CD4-positive, alpha-beta T cell treated with Interleukin-4 for 4 hours (primary cell): ENCODE measurements around the gene TUBB4A.

Experiments used
- DNase-seq: peaks from one replicate; pipeline ENCODE4 v3.0.0-alpha.2; 2020

Gene TUBB4A

DNA sequence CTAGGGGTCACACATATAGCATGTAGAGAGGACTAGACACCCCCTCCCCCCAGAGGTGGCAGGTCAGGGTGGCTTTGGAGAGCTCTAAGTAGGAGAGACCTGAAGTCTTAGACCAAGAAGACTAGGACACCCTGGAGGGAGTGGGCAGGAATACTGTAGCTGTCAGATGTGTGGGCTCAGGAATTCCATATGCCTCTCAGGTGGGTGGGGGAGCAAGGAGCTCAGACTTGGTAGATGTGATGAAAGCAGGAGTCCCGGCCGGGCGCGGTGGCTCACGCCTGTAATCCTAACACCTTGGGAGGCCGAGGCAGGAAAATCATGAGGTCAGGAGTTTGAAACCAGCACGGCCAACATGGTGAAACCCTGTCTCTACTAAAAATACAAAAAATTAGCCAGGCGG, 36.4 kb downstream of the TUBB4A start:
- no peak for DNase-seq

DNA sequence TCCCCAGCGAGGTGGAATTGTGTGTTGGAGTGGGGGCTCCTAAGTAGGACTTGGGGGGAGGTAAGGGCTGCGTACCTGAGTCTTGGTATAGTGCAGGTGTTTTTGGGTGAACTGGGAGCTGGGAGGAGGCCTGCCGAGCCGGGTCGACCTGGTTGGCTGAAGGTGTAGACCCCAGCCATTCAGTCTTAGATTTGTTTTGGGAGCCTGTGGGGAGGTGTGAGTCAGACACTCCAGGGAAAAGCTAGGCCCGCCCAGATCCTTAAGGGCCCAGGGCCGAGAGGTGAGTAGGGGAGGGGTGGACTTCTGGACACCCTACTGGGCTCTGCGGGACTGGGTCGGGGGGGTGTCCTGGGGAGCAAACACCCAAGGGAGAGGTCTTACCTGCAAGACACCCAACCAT, 37.1 kb downstream of the TUBB4A start:
- no peak for DNase-seq

DNA sequence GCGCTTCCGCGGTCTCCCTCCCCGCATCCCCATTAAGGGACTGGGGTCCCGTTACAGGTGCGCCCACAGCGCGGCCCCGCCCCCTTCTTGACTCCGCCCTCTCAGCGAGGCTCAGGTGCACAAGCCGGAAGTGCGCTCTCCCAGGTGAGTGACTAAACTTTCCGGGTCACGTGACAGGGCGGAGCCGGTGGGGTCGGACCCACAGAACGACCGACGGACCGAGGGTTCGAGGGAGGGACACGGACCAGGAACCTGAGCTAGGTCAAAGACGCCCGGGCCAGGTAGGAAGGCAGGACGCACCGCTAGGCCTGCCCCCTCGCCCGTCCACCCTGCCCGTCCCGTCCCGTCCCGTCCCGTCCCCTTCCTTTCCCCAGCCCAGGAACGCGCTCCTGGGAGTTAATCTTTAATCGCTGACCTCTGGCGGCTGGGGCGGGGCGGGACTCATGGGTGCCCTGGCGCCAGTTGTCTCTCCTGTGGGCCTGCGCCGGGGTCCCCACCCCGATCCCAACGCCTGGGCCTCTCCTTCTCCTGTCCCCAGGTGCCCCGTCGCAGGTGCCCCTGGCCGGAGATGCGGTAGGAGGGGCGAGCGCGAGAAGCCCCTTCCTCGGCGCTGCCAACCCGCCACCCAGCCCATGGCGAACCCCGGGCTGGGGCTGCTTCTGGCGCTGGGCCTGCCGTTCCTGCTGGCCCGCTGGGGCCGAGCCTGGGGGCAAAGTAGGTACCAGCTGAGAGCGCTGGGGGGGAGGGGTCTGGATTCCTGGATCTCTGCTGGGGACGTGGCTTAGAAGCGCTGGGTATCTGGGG, 37.8 kb downstream of the TUBB4A start, which contains the start of gene CRB3:
CRB3 (plus strand) TSS at position 202 of the 804 bp plus-strand sequence; CDS start at position 633, 431 bp downstream.
- peak; percentile 52 for DNase-seq

DNA sequence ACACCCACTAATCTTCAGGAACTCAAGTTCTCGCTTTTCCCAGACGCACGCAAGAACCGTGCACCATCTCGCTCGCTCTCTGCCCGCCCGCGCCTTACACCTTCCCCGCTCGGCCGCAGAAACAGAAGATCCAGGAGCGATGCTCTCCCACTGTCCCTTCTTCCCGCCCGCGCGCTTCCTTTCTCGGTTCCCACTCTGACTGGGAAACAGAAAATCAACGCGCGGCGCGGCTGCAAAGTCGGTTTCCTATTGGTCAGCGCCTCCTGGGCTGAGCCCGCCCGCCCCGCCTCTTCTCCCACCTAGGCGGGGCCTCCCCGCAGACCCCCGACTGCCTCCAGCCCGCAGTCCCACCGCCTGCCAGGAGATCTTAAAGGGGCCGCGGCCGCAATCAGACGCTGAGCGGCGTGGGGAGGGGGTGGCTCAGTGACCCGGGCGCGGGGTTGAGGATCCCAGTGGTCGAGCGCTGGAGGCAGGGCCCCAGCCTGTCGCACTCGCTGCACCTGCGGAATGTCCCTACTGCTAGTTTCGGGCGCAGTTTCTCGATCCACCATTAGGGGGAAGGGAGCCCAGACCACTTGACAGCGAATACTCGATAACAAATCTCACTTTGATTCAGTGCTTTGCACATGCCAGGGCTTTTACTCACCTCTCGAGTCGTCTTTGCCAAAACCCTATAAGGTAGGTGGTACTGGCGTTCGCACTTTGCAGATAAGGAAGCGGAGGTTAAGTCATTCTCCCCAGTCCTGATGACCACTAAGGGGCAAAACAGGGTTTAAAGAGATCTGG, 41.8 kb downstream of the TUBB4A start:
- peak; percentile 98 for DNase-seq

DNA sequence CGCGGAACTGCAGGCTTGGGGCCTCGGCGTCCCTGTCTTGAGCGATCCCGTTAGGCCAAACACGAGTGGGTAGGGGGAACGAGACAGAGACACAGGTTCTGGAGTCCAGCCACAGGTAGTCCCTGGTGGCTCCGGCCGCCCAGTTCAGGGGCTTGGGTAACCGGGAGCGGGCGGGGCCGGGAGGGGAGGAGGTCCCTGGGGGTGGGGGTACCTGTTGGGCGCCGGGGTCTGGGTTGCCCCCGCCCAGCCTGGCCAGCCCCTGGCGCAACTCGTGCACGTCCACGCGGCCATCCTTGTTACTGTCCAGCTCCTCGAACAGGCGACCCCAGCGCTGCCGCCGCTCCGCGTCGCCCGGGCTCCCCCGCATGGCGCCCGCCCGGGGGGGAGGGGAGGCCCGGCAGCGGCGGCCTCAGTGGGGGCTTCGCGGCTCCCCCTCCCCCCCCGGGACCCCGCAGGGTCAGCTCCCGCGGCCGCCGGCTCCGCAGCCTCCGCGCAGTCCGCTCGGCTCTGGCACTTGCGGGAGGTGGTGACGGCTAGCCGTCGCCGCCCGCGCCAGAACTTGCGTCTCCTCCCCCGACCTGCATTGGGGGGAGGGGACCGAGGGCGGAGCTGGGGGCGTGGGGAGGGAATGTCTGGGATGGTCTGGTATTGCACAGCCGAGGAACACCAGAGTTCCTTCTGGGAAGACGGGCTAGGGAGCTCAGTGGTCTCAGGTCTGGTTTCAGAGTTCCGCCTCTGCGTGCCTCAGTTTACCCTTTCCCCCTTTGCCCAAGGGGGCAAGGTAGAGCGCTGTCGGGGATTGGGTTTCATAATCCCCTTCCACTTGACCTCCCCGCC, 42.6 kb downstream of the TUBB4A start, which contains the start of gene SLC25A23:
SLC25A23 (minus strand) TSS at position 531 of the 837 bp plus-strand sequence; CDS start at position 367, 164 bp downstream.
- peak; percentile 45 for DNase-seq

DNA sequence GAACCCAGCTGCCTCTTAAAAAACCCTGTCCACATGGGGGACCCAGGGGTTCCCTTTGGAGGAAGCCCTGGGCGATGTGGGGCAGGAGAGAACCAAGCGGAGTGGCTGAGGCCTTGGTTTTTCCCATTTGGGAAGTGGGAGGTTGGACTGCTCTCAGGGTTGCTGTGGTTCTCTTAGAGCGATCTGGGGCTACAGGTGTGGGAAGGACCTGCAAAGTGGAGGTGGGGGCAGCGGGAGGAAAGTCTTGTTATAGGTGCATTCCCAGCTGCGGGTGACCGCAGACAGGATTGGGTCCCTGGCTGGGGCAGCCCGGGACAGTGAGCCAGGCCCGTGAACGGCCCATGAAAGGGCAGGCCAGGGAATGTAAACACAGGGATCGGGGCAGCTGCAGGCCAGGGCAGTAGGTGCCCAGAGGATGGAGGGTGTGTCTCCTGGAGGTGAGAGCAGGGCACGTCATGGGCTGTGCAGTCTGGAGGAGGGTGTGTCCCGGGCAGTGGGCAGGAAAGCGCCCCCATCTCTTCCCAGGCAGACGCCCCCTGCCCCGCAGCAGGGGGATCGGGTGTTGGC, 43.3 kb downstream of the TUBB4A start:
- DNase-seq, result no peak

DNA sequence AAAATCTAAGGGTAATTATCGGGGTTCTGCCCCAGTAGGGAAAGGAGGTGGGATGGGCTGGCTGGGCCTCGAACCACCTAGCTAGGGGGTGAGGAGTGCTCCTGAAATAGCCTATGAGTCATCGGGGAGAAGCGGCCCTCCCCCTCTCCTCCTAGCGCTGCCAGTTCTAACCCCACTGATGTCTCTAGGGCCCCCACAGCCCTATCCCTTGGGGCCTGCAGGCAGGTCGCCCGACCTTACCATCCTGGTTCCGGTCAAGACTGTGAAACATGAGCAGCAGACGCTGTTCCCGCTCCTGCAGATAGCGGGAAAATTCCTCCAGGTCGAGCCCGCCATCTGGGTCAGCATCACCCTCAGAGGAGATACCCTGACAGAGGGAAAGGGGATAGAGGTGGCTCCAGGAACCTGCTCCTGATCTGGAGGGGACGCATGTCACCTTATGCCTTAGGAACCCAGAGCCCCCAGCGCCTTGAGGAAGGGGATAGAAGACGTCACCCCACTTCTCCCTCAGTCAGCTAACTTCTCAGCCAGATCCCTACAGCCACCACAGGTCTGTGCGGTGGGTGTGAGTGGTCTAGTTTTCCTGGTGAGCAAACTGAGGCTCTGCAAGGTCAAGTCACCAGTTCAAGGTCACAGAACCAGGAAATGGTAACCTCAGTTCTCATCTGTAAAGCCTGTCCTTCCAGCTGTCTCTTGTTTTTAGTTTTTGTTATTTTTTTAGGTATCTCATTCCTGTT, 44.0 kb downstream of the TUBB4A start:
- DNase-seq, result no peak

DNA sequence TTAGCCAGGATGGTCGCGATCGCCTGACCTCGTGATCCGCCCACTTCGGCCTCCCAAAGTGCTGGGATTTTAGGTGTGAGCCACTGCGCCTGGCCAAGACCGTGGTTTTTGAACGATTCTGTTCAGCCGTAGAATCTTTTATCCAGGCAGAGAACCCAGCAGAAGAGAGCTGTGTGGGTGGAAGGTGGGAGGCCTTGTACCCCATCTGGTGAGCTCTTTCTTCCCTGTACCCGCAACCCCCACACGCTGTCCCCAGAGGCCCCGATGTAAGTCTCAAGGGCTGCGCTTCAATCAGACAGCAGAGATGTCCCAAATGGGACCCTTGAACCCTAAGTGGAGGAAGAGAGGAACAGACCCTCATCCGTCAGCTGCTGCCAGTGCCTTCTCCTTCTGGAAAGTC, 46.2 kb downstream of the TUBB4A start:
- no peak for DNase-seq

DNA sequence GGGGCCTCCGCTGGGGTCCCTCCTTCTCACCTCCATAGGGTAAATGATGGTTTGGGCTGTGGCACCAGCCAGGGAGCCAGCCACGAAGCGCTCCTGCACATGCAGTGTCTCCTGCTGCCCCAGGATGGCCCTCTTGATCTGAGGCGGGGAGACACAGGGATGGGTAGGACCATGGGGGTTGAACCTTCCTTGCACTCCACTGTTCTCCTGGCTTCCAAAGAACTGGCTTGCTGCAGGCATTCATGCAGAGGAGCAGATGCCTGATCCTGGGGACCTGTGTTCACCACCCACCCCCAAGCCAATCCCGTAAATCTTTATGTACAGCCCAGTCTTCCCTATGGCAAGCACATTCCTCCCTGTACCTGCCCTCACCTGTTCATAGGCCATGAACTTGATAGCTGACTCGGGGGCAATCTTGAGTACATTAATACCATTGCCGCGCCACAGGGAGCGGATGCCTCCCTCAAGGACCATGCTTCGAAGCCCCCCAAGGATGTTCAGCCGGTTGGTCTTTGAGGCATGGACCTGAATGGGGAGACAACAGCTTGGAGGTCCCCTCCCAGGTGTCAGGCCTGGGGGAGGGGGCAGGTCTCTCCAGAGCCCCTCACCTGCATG, 48.1 kb downstream of the TUBB4A start:
- DNase-seq, result no peak

DNA sequence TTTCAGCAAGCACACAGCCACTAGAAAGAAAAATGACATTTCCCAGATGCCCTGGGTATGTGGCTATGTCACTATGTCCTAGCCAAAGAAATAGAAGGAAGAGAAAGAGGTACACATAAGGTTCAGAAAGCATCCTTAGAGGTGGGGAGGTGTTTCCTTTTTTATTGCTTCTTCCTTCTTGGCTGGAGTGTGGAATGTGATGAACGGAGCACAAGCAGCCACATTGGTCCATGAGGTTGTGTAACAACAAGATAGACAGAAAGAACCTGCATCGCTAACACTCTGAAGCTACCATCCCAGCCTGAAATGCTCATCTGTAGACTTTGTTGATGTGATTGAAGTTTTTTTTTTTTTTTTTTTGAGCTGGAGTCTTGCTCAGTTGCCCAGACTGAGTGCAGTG, 49.2 kb downstream of the TUBB4A start:
- no peak for DNase-seq

DNA sequence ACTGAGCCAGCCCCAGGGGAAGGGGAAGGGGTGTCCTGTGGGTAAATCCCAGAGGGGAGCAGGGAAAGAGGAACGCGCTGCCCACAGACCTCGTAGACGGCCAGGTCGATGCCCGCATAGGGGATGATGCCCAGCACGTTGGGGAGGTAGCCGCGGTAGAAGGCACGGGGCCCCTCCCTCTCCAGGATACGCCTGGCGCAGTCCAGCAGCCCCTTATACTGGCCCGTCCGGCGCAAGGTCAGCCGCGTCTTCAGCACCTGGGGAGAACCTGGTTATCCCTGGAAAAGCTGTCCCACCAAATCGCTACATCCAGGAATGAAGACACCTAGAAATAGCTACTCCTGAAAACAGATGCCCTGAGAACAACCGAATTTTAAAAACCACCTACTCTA, 49.9 kb downstream of the TUBB4A start:
- no peak for DNase-seq

DNA sequence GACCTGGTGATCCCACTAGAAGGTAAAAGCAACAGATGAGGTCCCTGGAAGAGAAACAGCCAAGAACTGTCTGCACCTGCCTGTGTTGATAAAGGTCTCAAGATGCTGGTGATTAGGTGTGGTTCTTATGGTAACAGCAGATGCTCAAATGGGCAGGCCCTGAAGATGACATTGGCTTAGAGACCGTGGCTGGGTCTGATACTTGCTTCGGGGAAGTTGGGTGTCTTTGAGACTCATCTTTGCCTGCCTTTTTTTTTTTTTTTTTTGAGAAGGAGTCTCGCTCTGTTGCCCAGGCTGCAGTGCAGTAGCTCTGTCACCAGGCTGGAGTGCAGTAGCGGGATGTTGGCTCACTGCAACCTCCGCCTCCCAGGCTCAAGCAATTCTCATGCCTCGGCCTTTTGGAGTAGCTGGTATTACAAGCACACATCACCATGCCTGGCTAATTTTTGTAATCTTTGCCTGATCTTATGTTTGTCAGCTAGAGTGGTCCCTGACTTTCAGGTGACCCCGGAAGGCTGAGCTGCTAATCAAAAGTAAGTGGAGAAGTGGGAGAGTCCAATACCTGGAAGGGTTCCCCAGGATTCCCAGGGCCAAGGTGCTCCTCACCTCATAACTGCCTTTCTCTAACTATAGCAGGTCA, 50.4 kb downstream of the TUBB4A start:
- no peak for DNase-seq

DNA sequence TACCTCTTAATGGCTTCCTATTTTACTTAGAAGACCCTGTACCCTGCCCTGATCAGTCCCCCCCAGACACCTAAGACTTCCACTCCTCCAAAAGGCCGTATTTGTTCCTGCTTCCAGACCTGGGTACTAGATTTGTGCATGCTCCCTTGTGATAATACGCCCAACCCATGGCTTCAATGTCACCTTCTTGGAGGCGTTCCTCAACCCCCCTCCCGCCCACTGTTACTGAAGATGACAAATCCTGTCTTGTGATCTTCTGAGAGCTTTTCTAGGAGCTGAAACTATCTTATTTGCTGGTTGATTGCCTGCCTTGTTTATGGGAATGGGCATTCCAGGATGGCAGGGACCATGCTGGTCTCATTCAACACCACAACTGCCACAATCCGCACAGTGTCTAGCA, 51.9 kb downstream of the TUBB4A start:
- DNase-seq, result no peak

DNA sequence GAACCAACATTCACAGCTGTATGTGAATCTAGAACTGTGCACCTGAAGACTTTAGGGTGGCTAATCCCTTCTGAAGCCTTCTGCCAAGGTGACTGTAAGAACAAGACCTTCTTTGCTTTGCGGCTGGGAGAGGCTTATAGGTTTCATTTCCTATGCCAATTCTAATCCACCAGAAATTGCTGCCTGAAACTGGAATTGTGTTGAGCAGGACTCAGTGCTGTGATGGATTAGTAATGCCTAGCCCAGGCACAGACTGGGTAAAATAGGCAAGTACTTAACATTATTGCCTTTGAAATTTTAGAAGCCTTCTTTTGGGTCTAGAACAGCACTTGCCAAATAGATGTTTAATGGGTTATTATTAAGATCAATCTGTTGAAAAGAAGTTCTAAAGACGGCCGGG, 54.1 kb downstream of the TUBB4A start:
- DNase-seq, result no peak

DNA sequence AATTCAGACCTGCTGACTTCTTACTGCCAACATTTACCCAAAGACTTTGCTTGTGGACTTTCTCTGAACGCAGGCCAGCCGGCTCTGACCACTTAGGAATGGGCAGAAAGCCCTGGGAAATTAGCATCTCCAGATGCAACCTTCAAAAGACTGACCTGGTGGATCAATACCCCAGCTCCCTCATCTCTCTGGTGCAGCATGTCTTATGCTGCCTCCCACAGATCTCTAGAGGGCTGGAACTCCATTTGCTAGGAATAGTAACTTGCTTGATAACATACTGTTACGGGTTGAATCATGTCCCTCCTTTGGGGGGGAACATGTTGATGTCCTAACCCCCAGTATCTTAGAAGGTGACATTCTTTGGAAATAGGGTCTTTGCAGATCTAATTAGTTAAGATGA, 55.7 kb downstream of the TUBB4A start:
- no peak for DNase-seq
